ENCODE data around the gene ATXN7L1.

DNA sequence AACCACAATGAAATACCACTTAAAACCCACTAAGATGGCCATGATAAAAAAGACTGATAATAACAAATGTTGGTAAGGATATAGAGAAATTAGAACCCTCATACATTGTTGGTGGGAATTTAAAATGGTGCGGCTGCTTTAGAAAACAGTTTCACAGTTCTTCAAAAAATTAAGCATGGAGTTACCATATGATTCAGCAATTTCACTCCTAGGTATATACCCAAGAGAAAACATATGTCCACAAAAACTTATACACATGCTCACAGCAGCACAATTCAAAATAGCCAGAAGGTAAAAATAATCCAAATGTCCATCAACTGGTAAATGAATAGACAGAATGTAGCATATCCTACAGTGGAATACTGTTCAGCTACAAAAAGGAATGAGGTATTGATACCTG lies 30.0 kb downstream of the ATXN7L1 start:
- TF ChIP-seq, protein P1, sequence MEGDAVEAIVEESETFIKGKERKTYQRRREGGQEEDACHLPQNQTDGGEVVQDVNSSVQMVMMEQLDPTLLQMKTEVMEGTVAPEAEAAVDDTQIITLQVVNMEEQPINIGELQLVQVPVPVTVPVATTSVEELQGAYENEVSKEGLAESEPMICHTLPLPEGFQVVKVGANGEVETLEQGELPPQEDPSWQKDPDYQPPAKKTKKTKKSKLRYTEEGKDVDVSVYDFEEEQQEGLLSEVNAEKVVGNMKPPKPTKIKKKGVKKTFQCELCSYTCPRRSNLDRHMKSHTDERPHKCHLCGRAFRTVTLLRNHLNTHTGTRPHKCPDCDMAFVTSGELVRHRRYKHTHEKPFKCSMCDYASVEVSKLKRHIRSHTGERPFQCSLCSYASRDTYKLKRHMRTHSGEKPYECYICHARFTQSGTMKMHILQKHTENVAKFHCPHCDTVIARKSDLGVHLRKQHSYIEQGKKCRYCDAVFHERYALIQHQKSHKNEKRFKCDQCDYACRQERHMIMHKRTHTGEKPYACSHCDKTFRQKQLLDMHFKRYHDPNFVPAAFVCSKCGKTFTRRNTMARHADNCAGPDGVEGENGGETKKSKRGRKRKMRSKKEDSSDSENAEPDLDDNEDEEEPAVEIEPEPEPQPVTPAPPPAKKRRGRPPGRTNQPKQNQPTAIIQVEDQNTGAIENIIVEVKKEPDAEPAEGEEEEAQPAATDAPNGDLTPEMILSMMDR (IDR thresholded peaks at IDR 0.05), result no peak
- no peak for TF ChIP-seq ZNF263 (CRISPR knock-in tag; IDR thresholded peaks at IDR 0.05; ENCODE audit: low read depth)
- no peak for TF ChIP-seq ZNF317 (CRISPR knock-in tag; IDR thresholded peaks at IDR 0.05; ENCODE audit: borderline replicate concordance, low read depth)
- TF ChIP-seq CBFB (CRISPR knock-in tag; IDR thresholded peaks at IDR 0.05; ENCODE audit: low read depth), result no peak
- no peak for TF ChIP-seq CDX4 (CRISPR knock-in tag; IDR thresholded peaks at IDR 0.05; ENCODE audit: borderline replicate concordance)
- TF ChIP-seq ZNF512 (CRISPR knock-in tag; IDR thresholded peaks at IDR 0.05; ENCODE audit: borderline replicate concordance), result no peak
- TF ChIP-seq TEAD4 (CRISPR knock-in tag; IDR thresholded peaks at IDR 0.05), result no peak
- no peak for TF ChIP-seq CREB1 (CRISPR knock-in tag; IDR thresholded peaks at IDR 0.05)
- TF ChIP-seq ATF2 (CRISPR knock-in tag; IDR thresholded peaks at IDR 0.05; ENCODE audit: borderline replicate concordance, low read depth), result no peak
- TF ChIP-seq, protein P2, sequence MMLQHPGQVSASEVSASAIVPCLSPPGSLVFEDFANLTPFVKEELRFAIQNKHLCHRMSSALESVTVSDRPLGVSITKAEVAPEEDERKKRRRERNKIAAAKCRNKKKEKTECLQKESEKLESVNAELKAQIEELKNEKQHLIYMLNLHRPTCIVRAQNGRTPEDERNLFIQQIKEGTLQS (CRISPR knock-in tag; conservative IDR thresholded peaks at IDR 0.05), result no peak
- no peak for TF ChIP-seq USF2 (CRISPR knock-in tag; IDR thresholded peaks at IDR 0.05)
- TF ChIP-seq HMGXB4 (CRISPR knock-in tag; IDR thresholded peaks at IDR 0.05), result no peak
- TF ChIP-seq HMGA2 (CRISPR knock-in tag; IDR thresholded peaks at IDR 0.05), result no peak
- no peak for TF ChIP-seq IRF2 (CRISPR knock-in tag; IDR thresholded peaks at IDR 0.05; ENCODE audit: borderline replicate concordance, low read depth)
